H1 (cell line): Measurements from ENCODE around the gene CORO6. TPM values are rescaled to one million over a fixed set of nuclear protein-coding genes. Genes with fewer than 3 reads are reported as not detected.

Experiments used
- CTCF ChIA-PET: fragments of 300-600 bp; sonication (Branson Sonifier 250); formaldehyde crosslinking; loops from one replicate; lab custom pipeline; 2021; ENCODE audit not compliant: partially characterized antibody; lab: Charles Lee
- POLR2A ChIA-PET: fragments of 300-600 bp; sonication (Branson Sonifier 250); formaldehyde crosslinking; loops from one replicate; lab custom pipeline; 2021; ENCODE audit warnings: inconsistent platforms; ENCODE audit not compliant: partially characterized antibody; lab: Charles Lee
- DNase-seq, 2 experiments: peaks; one replicate each; pipeline versions ENCODE4 v3.0.0 to v3.0.0-alpha.2; 2010 to 2022; ENCODE audit warnings: low spot score in 2 of 2, low read depth in 1 of 2, mixed read lengths in 1 of 2
- FAIRE-seq: peaks from 2 replicates; lab custom pipeline; 2011; peaks lifted over from hg19 to GRCh38; lab: Jason Lieb, UNC
- H2AFZ ChIP-seq: 2 replicates; pipeline ENCODE4 v1.8.1; 2012; ENCODE audit warnings: low read length, inconsistent platforms
- H2AK5ac ChIP-seq: 2 replicates; pipeline ENCODE4 v1.6.1; 2013; ENCODE audit warnings: low read depth, low read length
- H2BK120ac ChIP-seq: replicated peaks from 2 replicates; pipeline ENCODE3; 2013; ENCODE audit warnings: low read depth, low read length, inconsistent platforms
- H2BK12ac ChIP-seq: 2 replicates; pipeline ENCODE4 v1.6.1; 2013; ENCODE audit warnings: low read depth, low read length
- H2BK15ac ChIP-seq: 2 replicates; pipeline ENCODE4 v1.6.1; 2013; ENCODE audit warnings: low read length
- H2BK20ac ChIP-seq: 2 replicates; pipeline ENCODE4 v1.6.1; 2013; ENCODE audit warnings: low read length
- H2BK5ac ChIP-seq: 2 replicates; pipeline ENCODE4 v1.6.1; 2013; ENCODE audit warnings: low read depth, low read length
- H3K14ac ChIP-seq: 2 replicates; pipeline ENCODE4 v1.6.1; 2013; ENCODE audit warnings: inconsistent platforms; ENCODE audit not compliant: insufficient read length
- H3K18ac ChIP-seq: 2 replicates; pipeline ENCODE4 v1.6.1; 2013; ENCODE audit warnings: low read length; ENCODE audit errors: extremely low read depth
- H3K23ac ChIP-seq: 2 replicates; pipeline ENCODE4 v1.6.1; 2013; ENCODE audit warnings: inconsistent platforms; ENCODE audit not compliant: insufficient read length
- H3K23me2 ChIP-seq: 2 replicates; pipeline ENCODE4 v1.6.1; 2013; ENCODE audit warnings: low read depth, low read length
- H3K27ac ChIP-seq: 2 replicates; pipeline ENCODE4 v1.6.1; 2011; ENCODE audit warnings: low read depth, low read length, inconsistent platforms
- H3K27me3 ChIP-seq, 4 experiments: replicated peaks in 1 of 4; 1 replicate in 1 of 4; 2 replicates in 3 of 4; pipeline versions ENCODE4 v1.6.1 to v1.8.1; 2011 to 2013; ENCODE audit warnings: low read length in 3 of 4, mild to moderate bottlenecking in 3 of 4, inconsistent platforms in 2 of 4, mixed read lengths in 2 of 4, moderate library complexity in 1 of 4; ENCODE audit not compliant: control insufficient read depth in 3 of 4, insufficient read depth in 3 of 4; ENCODE audit errors: extremely low read depth in 1 of 4
- H3K36me3 ChIP-seq, 4 experiments: 2 replicates each; pipeline versions ENCODE4 v1.6.1 to v1.8.1; 2011 to 2013; ENCODE audit warnings: mild to moderate bottlenecking in 4 of 4, low read length in 3 of 4, moderate library complexity in 2 of 4, control low read depth in 1 of 4, inconsistent platforms in 1 of 4; ENCODE audit not compliant: insufficient read depth in 4 of 4, control insufficient read depth in 2 of 4
- H3K4ac ChIP-seq: replicated peaks from 2 replicates; pipeline ENCODE3; 2013; ENCODE audit warnings: low read length, low read depth, mixed read lengths, inconsistent platforms; ENCODE audit not compliant: insufficient read length
- H3K4me1 ChIP-seq, 4 experiments: replicated peaks in 1 of 4; 1 replicate in 1 of 4; 2 replicates in 3 of 4; pipeline versions ENCODE4 v1.6.1 to v1.8.1; 2011 to 2013; ENCODE audit warnings: low read length in 3 of 4, inconsistent platforms in 2 of 4, mixed read lengths in 1 of 4; ENCODE audit not compliant: insufficient read depth in 4 of 4, control insufficient read depth in 3 of 4
- H3K4me2 ChIP-seq, 2 experiments: 2 replicates each; pipeline versions ENCODE4 v1.6.1 to v1.8.1; 2011 to 2013; ENCODE audit warnings: low read depth in 2 of 2, low read length in 2 of 2, control low read depth in 1 of 2, inconsistent platforms in 1 of 2, mild to moderate bottlenecking in 1 of 2; ENCODE audit not compliant: insufficient read depth in 1 of 2
- H3K4me3 ChIP-seq, 4 experiments: fragments of 200-600, 300-600 bp in 1 of 4; sonication (generic), shearing (Covaris generic), sonication (Bioruptor Twin) in 1 of 4; 2 replicates each; pipeline versions ENCODE4 v1.5.1 to v1.8.1; 2011 to 2016; ENCODE audit warnings: low read length in 4 of 4, low read depth in 3 of 4, control low read depth in 2 of 4, inconsistent platforms in 2 of 4, mild to moderate bottlenecking in 2 of 4, mixed read lengths in 1 of 4, moderate library complexity in 1 of 4; ENCODE audit not compliant: insufficient read depth in 2 of 4; ENCODE audit errors: extremely low read depth in 1 of 4
- H3K56ac ChIP-seq: replicated peaks from 2 replicates; pipeline ENCODE3; 2013; ENCODE audit warnings: low read depth, mild to moderate bottlenecking, mixed read lengths, low read length, inconsistent platforms; ENCODE audit not compliant: insufficient read length
- H3K79me1 ChIP-seq: 2 replicates; pipeline ENCODE4 v1.6.1; 2013; ENCODE audit warnings: low read depth, low read length, control low read depth
- H3K79me2 ChIP-seq, 2 experiments: 2 replicates each; pipeline versions ENCODE4 v1.6.1 to v1.8.1; 2012 to 2013; ENCODE audit warnings: low read length in 2 of 2, mild to moderate bottlenecking in 2 of 2, inconsistent platforms in 1 of 2; ENCODE audit not compliant: insufficient read depth in 2 of 2, control insufficient read depth in 1 of 2
- H3K9ac ChIP-seq, 4 experiments: replicated peaks in 1 of 4; 1 replicate in 1 of 4; 2 replicates in 3 of 4; pipeline versions ENCODE4 v1.6.1 to v1.8.1; 2011 to 2013; ENCODE audit warnings: low read depth in 3 of 4, low read length in 3 of 4, control low read depth in 2 of 4, mild to moderate bottlenecking in 2 of 4, moderate library complexity in 2 of 4, inconsistent platforms in 1 of 4; ENCODE audit errors: extremely low read depth in 1 of 4
- H3K9me3 ChIP-seq, 2 experiments: 2 replicates each; pipeline versions ENCODE4 v1.6.1 to v1.8.1; 2012 to 2013; ENCODE audit warnings: mild to moderate bottlenecking in 2 of 2, moderate library complexity in 2 of 2, control low read depth in 1 of 2, inconsistent platforms in 1 of 2, low read depth in 1 of 2, low read length in 1 of 2, mixed read lengths in 1 of 2; ENCODE audit not compliant: insufficient read depth in 2 of 2
- H4K20me1 ChIP-seq, 2 experiments: replicated peaks in 1 of 2; 2 replicates each; pipeline versions ENCODE3 to v1.8.1; 2011 to 2013; ENCODE audit warnings: inconsistent platforms in 2 of 2, low read length in 2 of 2, mild to moderate bottlenecking in 1 of 2; ENCODE audit not compliant: insufficient read depth in 2 of 2, control insufficient read depth in 1 of 2
- H4K5ac ChIP-seq: 2 replicates; pipeline ENCODE4 v1.6.1; 2013; ENCODE audit warnings: low read length, low read depth, mixed read lengths, inconsistent platforms; ENCODE audit not compliant: insufficient read length
- H4K8ac ChIP-seq: 2 replicates; pipeline ENCODE4 v1.8.0; 2013; ENCODE audit warnings: mild to moderate bottlenecking, moderate library complexity, low read length, inconsistent platforms; ENCODE audit not compliant: insufficient read depth; ENCODE audit errors: extremely low read depth
- H4K91ac ChIP-seq: replicated peaks from 2 replicates; pipeline ENCODE3; 2013; ENCODE audit warnings: low read length, mixed read lengths, inconsistent platforms; ENCODE audit not compliant: insufficient read length
- ASH2L ChIP-seq: fragments of 200-600, 300-600 bp; sonication (generic); IDR thresholded peaks from one replicate; pipeline ENCODE4 v1.7.1; 2017; ENCODE audit warnings: low read length
- CBX8 ChIP-seq: fragments of 300-800, 300-1000 bp; sonication (generic); IDR thresholded peaks from 2 replicates; pipeline ENCODE4 v1.7.1; 2016; ENCODE audit warnings: low read depth, low read length, borderline replicate concordance
- KDM1A ChIP-seq: fragments of 200-600, 300-600 bp; sonication (generic); IDR thresholded peaks from 2 replicates; pipeline ENCODE4 v1.7.1; 2016; ENCODE audit warnings: mild to moderate bottlenecking, low read length, borderline replicate concordance
- polyA plus RNA-seq, 7 experiments: library from polyadenylated mRNA; depleted of rRNA in 3 of 7; stranded (reverse) in 5 of 7; unstranded in 2 of 7; fragments of >200 nt in 5 of 7; fragments of 200-250 nt in 2 of 7; gene quantifications; 1 replicate in 5 of 7; 2 replicates in 1 of 7; 4 replicates in 1 of 7; pipeline versions ENCODE4 v1.2.1 to v1.2.3, GENCODE V29; 2011 to 2013; ENCODE audit warnings: missing spikeins in 2 of 7, mixed read lengths in 2 of 7
- total RNA-seq: library from RNA; stranded (reverse); fragmentation: NEBNext Ultra II Directional; extraction: Animal tissue kit (Norgen Biotek cat#: 25700); gene quantifications from 2 replicates; pipeline ENCODE4 v1.2.1, GENCODE V29; 2021

Gene CORO6
- total and polyA plus RNA-seq, 2 of the 8 experiments (the other 6 are each of a cell fraction or from before 2014, with no cell fraction given), result 2.5 to 8.6 TPM

DNA sequence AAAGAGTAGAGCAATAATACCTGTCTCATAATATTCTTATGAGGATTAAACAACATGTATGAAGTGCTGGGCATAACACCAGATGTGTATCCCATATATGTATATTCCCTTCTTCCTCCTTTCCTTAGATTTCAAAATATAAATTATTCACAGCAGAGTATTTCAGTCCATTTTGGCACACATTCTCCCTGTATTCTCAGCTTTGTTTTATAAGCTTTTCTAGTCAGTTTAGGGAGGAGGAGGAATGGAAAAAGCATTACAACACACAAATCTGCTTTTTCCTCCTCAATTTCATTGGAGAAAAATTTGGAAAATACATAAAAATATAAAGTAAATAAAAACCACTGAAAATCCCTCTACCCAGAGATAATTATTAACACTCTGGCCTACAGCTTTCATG, 46.6 kb upstream of the CORO6 start:
- Histone ChIP-seq H3K79me1 (no peaks in the 10 kb centered on the region), H4K20me1 (no peaks in the 10 kb centered on the region), H3K23ac (no peak overlapping the region), H3K79me2 (no peaks in the 10 kb centered on the region), H2AFZ (no peak overlapping the region), H3K9ac (no peak overlapping the region), H3K4me3 (no peak overlapping the region), H2BK120ac (no peak overlapping the region), H4K91ac (no peak overlapping the region), H2BK20ac (no peak overlapping the region), H3K23me2 (no peaks in the 10 kb centered on the region), H3K4me2 (no peak overlapping the region), H3K4me1 (no peaks in the 10 kb centered on the region), H4K5ac (no peak overlapping the region), H2BK15ac (no peak overlapping the region), H3K18ac (no peak overlapping the region), H3K4ac (no peak overlapping the region), H2BK12ac (no peak overlapping the region), H3K14ac (no peak overlapping the region), H3K36me3 (no peaks in the 10 kb centered on the region), H3K56ac (no peak overlapping the region), H3K9me3 (no peaks in the 10 kb centered on the region), H2AK5ac (no peak overlapping the region), H2BK5ac (no peak overlapping the region), H3K27me3 (no peaks in the 10 kb centered on the region), H3K27ac (no peak overlapping the region), H4K8ac (no peak overlapping the region)
- TF ChIP-seq CBX8, result no peak
- TF ChIP-seq ASH2L, result no peak
- TF ChIP-seq KDM1A, result no peak
- no peak for DNase-seq
- ChIA-PET POLR2A (no interaction called here), CTCF (interaction anchor here (1.5 to 2.2 kb wide), 2 partner anchors 13 to 30 kb away, joined by 4 to 7 read pairs; no protein-coding TSS in a partner anchor)
- FAIRE-seq, result no peak
